ENCODE measurements around the gene CALD1. TPM values are rescaled to one million over a fixed set of nuclear protein-coding genes. Genes with fewer than 3 reads are reported as not detected.

Gene CALD1
- total RNA-seq, 1 donor from 2014 or later = 118 TPM

DNA sequence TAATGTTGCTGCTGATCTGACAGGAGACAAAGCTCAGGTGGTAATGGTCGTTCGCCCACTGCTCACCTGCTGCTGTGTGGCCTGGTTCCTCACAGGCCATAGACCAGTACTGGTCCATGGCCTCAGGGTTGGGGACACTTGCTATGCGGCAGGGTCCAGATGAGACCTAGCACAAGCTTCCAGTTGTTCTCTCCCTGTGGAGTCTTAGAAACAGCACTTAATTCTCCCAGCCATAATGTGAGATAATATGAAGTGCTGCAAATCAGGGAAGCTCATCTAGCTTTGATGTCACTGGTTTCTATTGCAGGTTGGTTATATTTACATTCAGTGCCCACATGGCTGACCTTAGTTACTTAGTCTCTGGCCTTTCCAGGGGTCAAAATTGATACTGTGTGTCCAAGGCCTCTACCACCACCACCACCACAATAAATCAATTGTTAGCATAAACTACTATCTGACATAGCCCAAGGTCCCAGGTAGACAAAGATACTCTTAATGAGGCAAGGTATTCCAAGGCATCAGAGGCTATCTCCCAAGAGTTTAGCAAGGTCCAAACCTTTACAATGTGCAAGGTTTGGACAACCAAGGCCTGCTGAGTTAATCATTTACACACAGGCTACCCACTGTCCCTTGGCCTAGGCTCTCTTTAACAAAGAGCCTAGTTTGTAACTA lies 217.9 kb downstream of the CALD1 start:
- no peak overlapping the region for H3K4me3 ChIP-seq
- H2AFZ ChIP-seq (replicated peaks) = no peak overlapping the region
- no peaks in the 10 kb centered on the region for H3K79me2 ChIP-seq (ENCODE audit: low read depth)
- H3K27ac ChIP-seq = no peak overlapping the region
- no peak for DNase-seq (ENCODE audit: low spot score)
- no peaks in the 10 kb centered on the region for H3K9me3 Mint-ChIP-seq
- no peak overlapping the region for H3K27ac Mint-ChIP-seq
- no peaks in the 10 kb centered on the region for H3K9me3 ChIP-seq (ENCODE audit: low read depth)
- no peaks in the 10 kb centered on the region for H3F3A ChIP-seq (ENCODE audit: low read depth)
- no peaks in the 10 kb centered on the region for H3K4me1 Mint-ChIP-seq
- H3K4me2 ChIP-seq = no peak overlapping the region
- TF ChIP-seq, protein P1, sequence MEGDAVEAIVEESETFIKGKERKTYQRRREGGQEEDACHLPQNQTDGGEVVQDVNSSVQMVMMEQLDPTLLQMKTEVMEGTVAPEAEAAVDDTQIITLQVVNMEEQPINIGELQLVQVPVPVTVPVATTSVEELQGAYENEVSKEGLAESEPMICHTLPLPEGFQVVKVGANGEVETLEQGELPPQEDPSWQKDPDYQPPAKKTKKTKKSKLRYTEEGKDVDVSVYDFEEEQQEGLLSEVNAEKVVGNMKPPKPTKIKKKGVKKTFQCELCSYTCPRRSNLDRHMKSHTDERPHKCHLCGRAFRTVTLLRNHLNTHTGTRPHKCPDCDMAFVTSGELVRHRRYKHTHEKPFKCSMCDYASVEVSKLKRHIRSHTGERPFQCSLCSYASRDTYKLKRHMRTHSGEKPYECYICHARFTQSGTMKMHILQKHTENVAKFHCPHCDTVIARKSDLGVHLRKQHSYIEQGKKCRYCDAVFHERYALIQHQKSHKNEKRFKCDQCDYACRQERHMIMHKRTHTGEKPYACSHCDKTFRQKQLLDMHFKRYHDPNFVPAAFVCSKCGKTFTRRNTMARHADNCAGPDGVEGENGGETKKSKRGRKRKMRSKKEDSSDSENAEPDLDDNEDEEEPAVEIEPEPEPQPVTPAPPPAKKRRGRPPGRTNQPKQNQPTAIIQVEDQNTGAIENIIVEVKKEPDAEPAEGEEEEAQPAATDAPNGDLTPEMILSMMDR (IDR thresholded peaks at IDR 0.05) = no peak
- TF ChIP-seq EZH2phosphoT487 (IDR thresholded peaks at IDR 0.05) (no peak), EZH2 (IDR thresholded peaks at IDR 0.05) (no peak)
- H3K9ac ChIP-seq = no peak overlapping the region
- H3K27me3 Mint-ChIP-seq (ENCODE audit: insufficient read depth, low read depth) = no peaks in the 10 kb centered on the region
- no peaks in the 10 kb centered on the region for H3K27me3 ChIP-seq
- H3K36me3 ChIP-seq = no peaks in the 10 kb centered on the region
- H4K20me1 ChIP-seq (ENCODE audit: low read depth) = no peaks in the 10 kb centered on the region
- H3K36me3 Mint-ChIP-seq = peaks cover 18% of the 10 kb centered on the region
- no peaks in the 10 kb centered on the region for H3K4me1 ChIP-seq
- no peak overlapping the region for H3K4me3 Mint-ChIP-seq

DNA sequence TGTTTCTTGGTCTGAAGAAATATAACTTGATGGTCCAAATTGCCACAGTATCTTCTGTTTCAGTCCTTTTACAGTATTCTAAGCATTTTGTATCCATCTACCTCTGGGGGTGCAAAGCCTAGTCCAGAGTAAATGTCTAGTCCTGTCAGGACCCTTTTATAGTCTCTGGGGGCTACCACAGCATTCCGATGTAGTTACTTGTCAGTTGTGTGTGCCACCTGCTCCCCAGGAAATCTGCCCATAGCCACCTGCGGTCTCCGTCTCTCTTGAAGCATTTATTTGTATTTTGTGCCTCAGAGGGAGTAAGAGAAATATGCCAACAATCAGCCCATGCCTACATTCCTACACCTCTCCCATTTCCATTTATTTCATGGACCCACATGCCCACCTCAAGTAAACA lies 219.7 kb downstream of the CALD1 start:
- Histone ChIP-seq H3K79me2 (ENCODE audit: low read depth) (no peaks in the 10 kb centered on the region), H3K27me3 (no peaks in the 10 kb centered on the region), H3K9me3 (ENCODE audit: low read depth) (no peaks in the 10 kb centered on the region), H3K36me3 (no peaks in the 10 kb centered on the region), H2AFZ (replicated peaks) (no peak overlapping the region), H3K4me1 (no peaks in the 10 kb centered on the region), H3K27ac (no peak overlapping the region), H4K20me1 (ENCODE audit: low read depth) (no peaks in the 10 kb centered on the region), H3F3A (ENCODE audit: low read depth) (no peaks in the 10 kb centered on the region), H3K9ac (no peak overlapping the region), H3K4me2 (no peak overlapping the region), H3K4me3 (no peak overlapping the region)
- H3K4me1 Mint-ChIP-seq = no peaks in the 10 kb centered on the region
- no peak overlapping the region for H3K27ac Mint-ChIP-seq
- H3K4me3 Mint-ChIP-seq = no peak overlapping the region
- H3K9me3 Mint-ChIP-seq = no peaks in the 10 kb centered on the region
- peaks cover 14% of the 10 kb centered on the region for H3K36me3 Mint-ChIP-seq
- DNase-seq (ENCODE audit: low spot score) = no peak
- no peak for TF ChIP-seq EZH2 (IDR thresholded peaks at IDR 0.05)
- TF ChIP-seq EZH2phosphoT487 (IDR thresholded peaks at IDR 0.05) = no peak
- TF ChIP-seq, protein P1 (IDR thresholded peaks at IDR 0.05) = no peak
- H3K27me3 Mint-ChIP-seq (ENCODE audit: insufficient read depth, low read depth) = no peaks in the 10 kb centered on the region

DNA sequence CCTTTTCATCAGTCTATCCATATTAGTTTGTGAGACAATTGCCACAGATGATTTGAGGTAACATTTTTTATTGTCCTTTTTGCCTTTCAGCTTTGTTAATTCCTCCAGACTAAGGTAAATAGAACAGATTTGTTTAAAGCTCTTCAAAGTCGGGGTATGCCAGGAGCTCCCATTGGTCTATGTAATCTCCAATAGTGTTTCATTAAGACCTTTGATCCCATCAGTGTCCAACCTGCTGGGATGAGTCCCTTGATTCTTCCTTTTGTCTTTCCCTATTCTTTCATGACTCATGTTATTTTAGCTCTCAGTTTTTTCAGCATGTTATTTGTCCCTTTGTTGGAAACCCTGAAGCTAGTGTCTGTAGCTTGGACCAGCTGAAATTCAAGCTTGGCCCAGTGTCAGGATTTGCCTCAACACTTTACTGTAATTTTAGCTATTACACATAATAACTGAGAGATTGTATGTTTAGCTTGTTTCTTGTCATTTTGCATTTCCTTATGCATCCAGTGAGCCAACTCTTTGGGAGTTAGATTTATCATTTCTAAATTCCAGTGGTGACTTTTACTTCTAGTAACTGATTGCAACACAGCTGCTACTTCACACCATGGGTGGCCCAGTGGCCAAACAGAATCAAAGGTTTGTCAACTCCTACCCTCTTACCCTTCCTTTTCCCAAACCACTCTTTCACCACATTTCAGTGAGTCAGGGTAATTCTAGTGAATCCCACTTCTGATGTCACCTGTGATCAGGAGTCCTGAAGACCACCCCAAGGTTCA lies 222.1 kb downstream of the CALD1 start:
- H3K4me3 ChIP-seq = no peak overlapping the region
- H3K27ac Mint-ChIP-seq = no peak overlapping the region
- no peaks in the 10 kb centered on the region for H3K27me3 Mint-ChIP-seq (ENCODE audit: insufficient read depth, low read depth)
- no peaks in the 10 kb centered on the region for H3K79me2 ChIP-seq (ENCODE audit: low read depth)
- TF ChIP-seq, protein P1 (IDR thresholded peaks at IDR 0.05) = no peak
- TF ChIP-seq EZH2phosphoT487 (IDR thresholded peaks at IDR 0.05) = no peak
- H3K9me3 ChIP-seq (ENCODE audit: low read depth) = no peaks in the 10 kb centered on the region
- no peak overlapping the region for H3K4me3 Mint-ChIP-seq
- no peaks in the 10 kb centered on the region for H3K4me1 Mint-ChIP-seq
- no peaks in the 10 kb centered on the region for H4K20me1 ChIP-seq (ENCODE audit: low read depth)
- H3K4me2 ChIP-seq = no peak overlapping the region
- H3K4me1 ChIP-seq = no peaks in the 10 kb centered on the region
- H3K36me3 Mint-ChIP-seq = peaks cover 7% of the 10 kb centered on the region
- no peak overlapping the region for H3K9ac ChIP-seq
- no peaks in the 10 kb centered on the region for H3F3A ChIP-seq (ENCODE audit: low read depth)
- no peaks in the 10 kb centered on the region for H3K27me3 ChIP-seq
- no peaks in the 10 kb centered on the region for H3K36me3 ChIP-seq
- H2AFZ ChIP-seq (replicated peaks) = no peak overlapping the region
- H3K27ac ChIP-seq = no peak overlapping the region
- no peak for DNase-seq (ENCODE audit: low spot score)
- H3K9me3 Mint-ChIP-seq = no peaks in the 10 kb centered on the region

Measured in neural progenitor cell (in vitro differentiated cells).